ENCODE data around the gene ITGAL. TPM values are rescaled to one million over a fixed set of nuclear protein-coding genes. Genes with fewer than 3 reads are reported as not detected.
A peak's percentile ranks its signal among the peaks of the same experiment; 100 is the strongest.

ITGAL gene
- total and polyA plus RNA-seq, 2 of the 8 experiments (the other 6 are each of a cell fraction or from before 2014, with no cell fraction given), result not detected

GRCh38 chr16:30521873-30522641 is 49.5 kb downstream of the ITGAL start:
- Histone ChIP-seq H3K27me3 (replicated peaks in 1 of 4; ENCODE audit: control insufficient read depth in 3 of 4, extremely low read depth in 1 of 4, insufficient read depth in 3 of 4, low read length in 3 of 4) (no peaks in the 10 kb centered on the region; a peak in 1 of 7 replicates), H3K9ac (replicated peaks in 1 of 4; ENCODE audit: extremely low read depth in 1 of 4, low read depth in 3 of 4, low read length in 3 of 4) (no peak overlapping the region), H2BK12ac (ENCODE audit: low read depth, low read length) (no peak overlapping the region), H3K79me1 (ENCODE audit: low read depth, low read length) (no peaks in the 10 kb centered on the region), H4K8ac (ENCODE audit: extremely low read depth, insufficient read depth, low read length) (no peak overlapping the region), H3K18ac (ENCODE audit: extremely low read depth, low read length) (no peak overlapping the region), H2AK5ac (ENCODE audit: low read depth, low read length) (peak overlapping the region; percentile 40; the same call in 1 of the 2 replicates), H3K9me3 (ENCODE audit: insufficient read depth in 2 of 2, low read depth in 1 of 2, low read length in 1 of 2) (no peaks in the 10 kb centered on the region), H3K79me2 (ENCODE audit: control insufficient read depth in 1 of 2, insufficient read depth in 2 of 2, low read length in 2 of 2) (no peaks in the 10 kb centered on the region), H2BK20ac (ENCODE audit: low read length) (no peak overlapping the region), H2BK5ac (ENCODE audit: low read depth, low read length) (no peak overlapping the region), H3K36me3 (ENCODE audit: control insufficient read depth in 2 of 4, insufficient read depth in 4 of 4, low read length in 3 of 4) (peaks cover 0 to 11% (median 0%) of the 10 kb centered on the region in 4 experiments; a peak in 1 of 8 replicates), H3K23ac (ENCODE audit: insufficient read length) (no peak overlapping the region), H3K27ac (ENCODE audit: low read depth, low read length) (no peak overlapping the region), H3K4me2 (ENCODE audit: insufficient read depth in 1 of 2, low read depth in 2 of 2, low read length in 2 of 2) (no peak overlapping the region), H2BK15ac (ENCODE audit: low read length) (no peak overlapping the region), H3K4ac (replicated peaks; ENCODE audit: insufficient read length, low read depth, low read length) (no peak overlapping the region), H3K56ac (replicated peaks; ENCODE audit: insufficient read length, low read depth, low read length) (no peak overlapping the region), H4K20me1 (replicated peaks in 1 of 2; ENCODE audit: control insufficient read depth in 1 of 2, insufficient read depth in 2 of 2, low read length in 2 of 2) (peaks cover 0 to 2% of the 10 kb centered on the region in 2 experiments), H2BK120ac (replicated peaks; ENCODE audit: low read depth, low read length) (no peak overlapping the region), H3K4me1 (replicated peaks in 1 of 4; ENCODE audit: control insufficient read depth in 3 of 4, insufficient read depth in 4 of 4, low read length in 3 of 4) (no peaks in the 10 kb centered on the region; a peak in 1 of 7 replicates), H3K23me2 (ENCODE audit: low read depth, low read length) (peaks cover 2% of the 10 kb centered on the region; the same call in 1 of the 2 replicates), H4K91ac (replicated peaks; ENCODE audit: insufficient read length, low read length) (no peak overlapping the region), H3K4me3 (ENCODE audit: extremely low read depth in 1 of 4, insufficient read depth in 2 of 4, low read depth in 3 of 4, low read length in 4 of 4) (no peak overlapping the region), H2AFZ (ENCODE audit: low read length) (no peak overlapping the region), H3K14ac (ENCODE audit: insufficient read length) (no peak overlapping the region), H4K5ac (ENCODE audit: insufficient read length, low read depth, low read length) (no peak overlapping the region)
- FAIRE-seq (no peak), DNase-seq (ENCODE audit: low read depth in 1 of 2, low spot score in 2 of 2) (no peak)
- WGBS, 2 experiments (ENCODE audit: extremely low coverage in 1 of 2, insufficient coverage in 1 of 2, insufficient read length in 1 of 2, insufficient replicate concordance in 2 of 2, low coverage in 1 of 2, low lambda C conversion rate in 2 of 2, missing lambda C conversion rate in 1 of 2), result 83% methylated on average over 11 of the region's 11 CpGs; no CpG with 5 or more reads in 1 of the 2 experiments
- CTCF ChIA-PET (ENCODE audit: partially characterized antibody), result interaction anchor here (0.9 to 1.7 kb wide), 5 partner anchors 13 to 93 kb away, joined by 3 to 7 read pairs (median 4); no protein-coding TSS in a partner anchor
- POLR2A ChIA-PET (ENCODE audit: partially characterized antibody), result interaction anchor here (0.6 to 1.0 kb wide), 4 partner anchors 8 to 88 kb away, joined by 3 read pairs; no protein-coding TSS in a partner anchor
- no peak for TF ChIP-seq SIN3A (conservative IDR thresholded peaks at IDR 0.05 in 1 of 2, IDR thresholded peaks at IDR 0.05 in 1 of 2; ENCODE audit: low read depth in 1 of 2, low read length in 2 of 2)
- TF ChIP-seq ATF2 (IDR thresholded peaks at IDR 0.05; ENCODE audit: low read length), result no peak
- TF ChIP-seq ZNF274 (IDR thresholded peaks at IDR 0.05; ENCODE audit: borderline replicate concordance, extremely low read depth, low read length), result no peak
- TF ChIP-seq, protein P1, sequence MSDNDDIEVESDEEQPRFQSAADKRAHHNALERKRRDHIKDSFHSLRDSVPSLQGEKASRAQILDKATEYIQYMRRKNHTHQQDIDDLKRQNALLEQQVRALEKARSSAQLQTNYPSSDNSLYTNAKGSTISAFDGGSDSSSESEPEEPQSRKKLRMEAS (IDR thresholded peaks at IDR 0.05), result no peak
- TF ChIP-seq RAD21 (IDR thresholded peaks at IDR 0.05 in 1 of 2, conservative IDR thresholded peaks at IDR 0.05 in 1 of 2; ENCODE audit: low read depth in 2 of 2, low read length in 2 of 2), result no peak
- TF ChIP-seq NRF1 (IDR thresholded peaks at IDR 0.05; ENCODE audit: low read depth, low read length), result no peak
- TF ChIP-seq ATF3 (IDR thresholded peaks at IDR 0.05; ENCODE audit: insufficient read depth, low read depth, low read length), result no peak
- no peak for TF ChIP-seq SAP30 (IDR thresholded peaks at IDR 0.05; ENCODE audit: insufficient read depth, insufficient replicate concordance, low read length)
